Left lung (tissue), 10 donors: Measurements from ENCODE around the gene C11orf24. TPM values are rescaled to one million over a fixed set of nuclear protein-coding genes. Genes with fewer than 3 reads are reported as not detected.
A peak's percentile ranks its signal among the peaks of the same experiment; 100 is the strongest.
"Not testable (repeated sequence)": the region's sequence is repeated elsewhere in the genome, so short reads cannot be mapped to it uniquely, and the experiment has no call there.

ENCODE experiments used
- ATAC-seq: fragments of 200-7000 bp; cut with Tn5 transposase; one replicate; pipeline ENCODE4 v1.9.1; 2020; ENCODE audit warnings: moderate library complexity
- DNase-seq, 4 donors: peaks; one replicate each; pipeline ENCODE4 v3.0.0-alpha.2; 2013 to 2020
- H3K27ac ChIP-seq, 2 donors: fragments of 200-600 bp; sonication (generic) in 1 of 2; one replicate each; pipeline versions ENCODE4 v1.5.0 to v1.8.0; 2020 to 2021
- H3K27me3 ChIP-seq, 2 donors: fragments of 200-600 bp; sonication (generic) in 1 of 2; one replicate each; pipeline versions ENCODE4 v1.5.0 to v1.8.0; 2020 to 2021
- H3K36me3 ChIP-seq, 2 donors: fragments of 200-600 bp; sonication (generic) in 1 of 2; one replicate each; pipeline versions ENCODE4 v1.5.0 to v1.8.0; 2020 to 2021
- H3K4me1 ChIP-seq, 2 donors: fragments of 200-600 bp; one replicate each; pipeline ENCODE4 v1.8.0; 2021
- H3K4me3 ChIP-seq, 2 donors: fragments of 200-600 bp; sonication (generic) in 1 of 2; one replicate each; pipeline versions ENCODE4 v1.5.0 to v1.8.0; 2020 to 2021; ENCODE audit warnings: mild to moderate bottlenecking in 1 of 2
- H3K9me3 ChIP-seq, 2 donors: fragments of 200-600 bp; sonication (generic) in 1 of 2; one replicate each; pipeline versions ENCODE4 v1.5.0 to v1.8.0; 2020 to 2021
- intact Hi-C, 2 donors: fragments of 100-400 bp; cut with DNase I; formaldehyde crosslinking; loops; one replicate each; pipeline versions ENCODE4 v1.11.2 to v1.14.2; 2022
- polyA plus RNA-seq, 6 donors: library from polyadenylated mRNA; unstranded; fragments of 120-200 nt; gene quantifications; one replicate each; pipeline ENCODE4 v1.2.1, GENCODE V29; 2013; ENCODE audit not compliant: insufficient read length in 6 of 6
- total RNA-seq, 2 donors: library from RNA; stranded (reverse); fragmentation: NEBNext Ultra II Directional; extraction: Animal tissue kit (Norgen Biotek cat#: 25700); gene quantifications; one replicate each; pipeline ENCODE4 v1.2.1, GENCODE V29; 2021
- TF ChIP-seq, protein P1 (sequence below), 2 donors: fragments of 200-600 bp; sonication (generic) in 1 of 2; IDR thresholded peaks; one replicate each; pipeline versions ENCODE4 v1.5.0 to v1.8.0; 2021; ENCODE audit warnings: antibody characterized with exemption in 2 of 2
- donor health status: DM: no; HTN: yes; CAD: no.
- donor health status: DM: no; HTN: no; CAD: no.

Gene C11orf24
- total and polyA plus RNA-seq, 8 donors = 17.5 to 50.9 (median 24.4) TPM

DNA sequence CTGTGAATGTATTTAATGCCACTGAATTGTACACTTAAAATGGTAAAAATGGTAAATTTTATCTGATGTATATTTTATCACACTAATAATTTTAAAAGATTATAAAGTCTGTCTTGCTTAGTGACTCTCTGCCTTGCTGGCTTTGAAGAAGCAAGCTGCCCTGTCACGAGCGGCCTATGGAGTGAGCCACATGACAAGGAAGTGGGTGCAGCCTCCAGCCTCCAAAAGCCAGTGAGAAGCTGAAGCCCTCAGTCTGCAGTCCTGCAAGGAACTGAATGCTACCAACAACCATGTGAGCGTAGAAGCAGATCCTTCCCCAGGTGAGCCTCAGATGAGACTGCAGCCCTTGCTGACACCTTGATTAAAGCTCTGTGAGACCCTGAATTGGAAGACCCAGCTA lies 20.0 kb downstream of the C11orf24 start:
- intact Hi-C loops = no loop called here
- Histone ChIP-seq H3K4me3 (no peak overlapping the region), H3K27me3 (no peaks in the 10 kb centered on the region), H3K4me1 (no peaks in the 10 kb centered on the region), H3K9me3 (peaks cover 0 to 2% of the 10 kb centered on the region in 2 donors), H3K36me3 (no peaks in the 10 kb centered on the region), H3K27ac (no peak overlapping the region)
- ATAC-seq (no peak), DNase-seq (peak in 1 of 4 donors; percentile 47)
- TF ChIP-seq, protein P1, sequence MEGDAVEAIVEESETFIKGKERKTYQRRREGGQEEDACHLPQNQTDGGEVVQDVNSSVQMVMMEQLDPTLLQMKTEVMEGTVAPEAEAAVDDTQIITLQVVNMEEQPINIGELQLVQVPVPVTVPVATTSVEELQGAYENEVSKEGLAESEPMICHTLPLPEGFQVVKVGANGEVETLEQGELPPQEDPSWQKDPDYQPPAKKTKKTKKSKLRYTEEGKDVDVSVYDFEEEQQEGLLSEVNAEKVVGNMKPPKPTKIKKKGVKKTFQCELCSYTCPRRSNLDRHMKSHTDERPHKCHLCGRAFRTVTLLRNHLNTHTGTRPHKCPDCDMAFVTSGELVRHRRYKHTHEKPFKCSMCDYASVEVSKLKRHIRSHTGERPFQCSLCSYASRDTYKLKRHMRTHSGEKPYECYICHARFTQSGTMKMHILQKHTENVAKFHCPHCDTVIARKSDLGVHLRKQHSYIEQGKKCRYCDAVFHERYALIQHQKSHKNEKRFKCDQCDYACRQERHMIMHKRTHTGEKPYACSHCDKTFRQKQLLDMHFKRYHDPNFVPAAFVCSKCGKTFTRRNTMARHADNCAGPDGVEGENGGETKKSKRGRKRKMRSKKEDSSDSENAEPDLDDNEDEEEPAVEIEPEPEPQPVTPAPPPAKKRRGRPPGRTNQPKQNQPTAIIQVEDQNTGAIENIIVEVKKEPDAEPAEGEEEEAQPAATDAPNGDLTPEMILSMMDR (IDR thresholded peaks at IDR 0.05) = no peak

DNA sequence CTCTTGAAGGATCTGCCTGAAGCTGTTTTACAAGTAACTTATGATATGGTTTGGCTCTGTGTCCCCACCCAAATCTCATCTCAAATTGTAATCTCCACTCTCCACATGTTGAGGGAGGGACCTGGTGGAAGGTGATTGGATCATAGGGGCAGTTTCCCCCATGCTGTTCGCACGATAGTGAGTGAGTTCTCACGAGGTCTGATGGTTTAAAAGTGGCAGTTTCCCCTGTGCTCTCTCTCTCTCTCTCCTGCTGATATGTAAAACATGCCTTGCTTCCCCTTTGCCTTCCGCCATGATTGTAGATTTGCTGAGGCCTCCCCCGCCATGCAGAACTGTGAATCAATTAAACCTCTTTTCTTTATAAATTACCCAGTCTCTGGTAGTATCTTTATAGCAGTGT lies 26.9 kb downstream of the C11orf24 start:
- ATAC-seq, H3K4me3 ChIP-seq, DNase-seq, H3K27ac ChIP-seq, H3K27me3 ChIP-seq, H3K4me1 ChIP-seq, H3K36me3 ChIP-seq, intact Hi-C loops, H3K9me3 ChIP-seq: not testable (repeated sequence)

DNA sequence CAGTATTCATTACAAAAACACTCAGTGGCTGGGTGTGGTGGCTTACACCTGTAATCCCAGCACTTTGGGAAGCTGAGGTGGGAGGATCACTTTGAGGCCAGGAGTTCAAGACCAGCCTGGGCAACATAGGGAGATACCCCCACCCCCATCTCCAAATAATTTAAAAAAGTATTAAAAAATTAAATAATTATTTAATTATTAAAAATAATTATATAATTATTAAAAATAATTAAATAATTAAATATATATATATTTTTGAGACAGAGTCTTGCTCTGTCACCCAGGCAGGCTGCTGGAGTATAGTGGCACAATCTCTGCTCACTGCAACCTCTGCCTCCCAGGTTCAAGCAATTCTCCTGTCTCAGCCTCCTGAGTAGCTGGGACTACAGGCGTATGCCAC lies 27.9 kb downstream of the C11orf24 start:
- H3K27me3 ChIP-seq, ATAC-seq, H3K4me1 ChIP-seq, intact Hi-C loops, DNase-seq, H3K4me3 ChIP-seq, H3K36me3 ChIP-seq, H3K9me3 ChIP-seq, H3K27ac ChIP-seq: not testable (repeated sequence)

DNA sequence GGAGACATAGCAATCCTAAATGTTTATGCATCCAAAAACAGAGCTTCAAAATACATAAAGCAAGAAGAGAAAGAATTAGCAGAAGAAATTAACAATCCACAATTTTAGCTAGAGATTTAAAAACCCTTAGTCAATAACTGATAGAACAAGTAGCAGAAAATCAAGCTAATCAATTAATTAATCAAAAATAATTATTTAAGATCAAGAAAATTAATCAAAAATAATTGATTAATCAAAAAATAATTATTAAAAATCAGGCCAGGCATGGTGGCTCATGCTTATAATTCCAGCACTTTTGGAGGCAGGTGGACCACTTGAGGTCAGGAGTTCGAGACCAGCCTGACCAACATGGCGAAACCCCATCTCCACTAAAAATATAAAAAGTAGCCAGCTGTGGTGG lies 29.2 kb downstream of the C11orf24 start:
- no peak overlapping the region for H3K27ac ChIP-seq
- intact Hi-C loops = no loop called here
- H3K4me1 ChIP-seq = no peaks in the 10 kb centered on the region
- peaks cover 0 to 5% of the 10 kb centered on the region in 2 donors for H3K9me3 ChIP-seq
- TF ChIP-seq, protein P1 (IDR thresholded peaks at IDR 0.05) = no peak
- no peaks in the 10 kb centered on the region for H3K27me3 ChIP-seq
- H3K36me3 ChIP-seq = no peaks in the 10 kb centered on the region
- DNase-seq (no peak), ATAC-seq (no peak)
- H3K4me3 ChIP-seq = no peak overlapping the region

DNA sequence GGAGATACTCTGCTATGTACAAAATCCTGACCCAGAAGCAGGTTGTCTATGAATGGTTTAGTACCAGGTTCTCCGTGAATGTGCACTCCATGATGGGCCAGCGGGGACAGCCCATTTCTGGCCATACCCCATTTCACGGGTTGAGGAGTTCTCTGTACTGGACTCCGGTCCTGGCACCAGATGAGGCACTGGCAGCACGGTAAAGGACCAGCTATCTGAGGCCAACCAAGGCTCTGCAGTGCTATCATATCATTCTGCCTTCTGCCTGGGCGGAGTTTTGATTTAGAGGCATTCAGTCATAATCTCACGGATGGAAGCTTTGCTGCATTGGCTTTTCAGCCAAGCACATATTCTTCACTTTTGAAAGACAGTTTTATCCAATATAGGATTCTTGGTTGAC lies 40.2 kb downstream of the C11orf24 start:
- H3K9me3 ChIP-seq = peaks cover 0 to 22% of the 10 kb centered on the region in 2 donors
- H3K36me3 ChIP-seq = no peaks in the 10 kb centered on the region
- no peaks in the 10 kb centered on the region for H3K4me1 ChIP-seq
- intact Hi-C loops = no loop called here
- peaks cover 0 to 9% of the 10 kb centered on the region in 2 donors for H3K27me3 ChIP-seq
- TF ChIP-seq, protein P1 (IDR thresholded peaks at IDR 0.05) = no peak
- H3K4me3 ChIP-seq = no peak overlapping the region
- H3K27ac ChIP-seq = no peak overlapping the region
- ATAC-seq (no peak), DNase-seq (no peak)

DNA sequence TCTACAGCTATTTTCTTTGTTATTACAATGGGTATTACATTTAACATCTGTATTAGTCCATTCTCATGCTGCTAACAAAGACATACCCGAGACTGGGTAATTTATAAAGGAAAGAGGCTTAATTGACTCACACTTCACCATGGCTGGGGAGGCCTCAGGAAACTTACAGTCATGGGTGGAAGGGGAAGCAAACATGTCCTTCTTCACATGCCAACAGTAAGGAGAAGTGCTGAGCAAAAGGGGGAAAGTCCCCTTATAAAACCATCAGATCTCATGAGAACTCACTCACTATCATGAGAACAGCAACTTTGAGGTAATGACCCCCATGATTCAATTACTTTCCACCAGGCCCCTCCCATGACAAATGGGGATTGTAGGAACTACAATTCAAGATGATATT lies 42.2 kb downstream of the C11orf24 start:
- TF ChIP-seq, protein P1 (IDR thresholded peaks at IDR 0.05) = no peak
- H3K36me3 ChIP-seq = no peaks in the 10 kb centered on the region
- intact Hi-C loops = no loop called here

More for the DNA sequence above, 42.2 kb downstream of the C11orf24 start:
- no peaks in the 10 kb centered on the region for H3K27me3 ChIP-seq
- ATAC-seq = no peak
- H3K27ac ChIP-seq = no peak overlapping the region
- H3K9me3 ChIP-seq = peaks cover 0 to 22% of the 10 kb centered on the region in 2 donors
- no peak for DNase-seq
- H3K4me1 ChIP-seq = no peaks in the 10 kb centered on the region
- no peak overlapping the region for H3K4me3 ChIP-seq
